Gastrocnemius medialis (tissue), 4 donors: Measurements from ENCODE around the gene QARS1. TPM values are rescaled to one million over a fixed set of nuclear protein-coding genes. Genes with fewer than 3 reads are reported as not detected.

Experiments
- ATAC-seq, 2 donors: fragments of 150-250 bp; one replicate each; pipeline ENCODE4 v1.9.1; 2016
- DNase-seq, 2 donors: peaks; one replicate each; pipeline ENCODE4 v3.0.0-alpha.2; 2019
- H3K27ac ChIP-seq, 4 donors: fragments of 200-600 bp; sonication (generic); 1 replicate in 1 of 4; 2 replicates in 3 of 4; pipeline ENCODE4 v1.5.1; 2016 to 2018; ENCODE audit warnings: mild to moderate bottlenecking in 2 of 4, moderate library complexity in 1 of 4
- H3K27me3 ChIP-seq, 3 donors: fragments of 200-600 bp; sonication (generic) in 2 of 3; 1 replicate in 1 of 3; 2 replicates in 2 of 3; pipeline versions ENCODE4 v1.5.1 to v1.6.0; 2016 to 2019; ENCODE audit warnings: mild to moderate bottlenecking in 1 of 3, moderate library complexity in 1 of 3
- H3K36me3 ChIP-seq, 2 donors: fragments of 200-600 bp; sonication (generic) in 1 of 2; one replicate each; pipeline ENCODE4 v1.5.1; 2017 to 2018
- H3K4me1 ChIP-seq, 2 donors: fragments of 200-600 bp; sonication (generic) in 1 of 2; one replicate each; pipeline ENCODE4 v1.5.1; 2016 to 2017; ENCODE audit warnings: mild to moderate bottlenecking in 2 of 2
- H3K4me3 ChIP-seq, 4 donors: fragments of 200-600 bp; sonication (generic) in 3 of 4; 1 replicate in 1 of 4; 2 replicates in 3 of 4; pipeline ENCODE4 v1.5.1; 2016 to 2019; ENCODE audit warnings: mild to moderate bottlenecking in 2 of 4
- H3K9me3 ChIP-seq, 3 donors: fragments of 200-600 bp; sonication (generic) in 2 of 3; 1 replicate in 1 of 3; 2 replicates in 2 of 3; pipeline ENCODE4 v1.5.1; 2016 to 2019
- POLR2A ChIP-seq, 2 donors: fragments of 450-650 bp; IDR thresholded peaks; one replicate each; pipeline ENCODE4 v1.6.1; 2017; ENCODE audit warnings: antibody characterized with exemption in 2 of 2, mild to moderate bottlenecking in 2 of 2, moderate library complexity in 2 of 2
- in situ Hi-C, 4 donors: fragments of 200-750 bp; cut with MboI; loops; one replicate each; pipeline versions ENCODE4 v1.15.0 to v1.8.0; 2017; ENCODE audit warnings: low sequenced_read_pairs in 4 of 4
- intact Hi-C: fragments of 100-400 bp; cut with DNase I; formaldehyde crosslinking; loops from one replicate; pipeline ENCODE4 v1.15.1; 2023; ENCODE audit warnings: low total_unique reads
- total RNA-seq, 4 donors: library from RNA; depleted of rRNA; stranded (reverse); fragments of >200 nt; gene quantifications; one replicate each; pipeline versions ENCODE4 v1.1.0 to v1.2.3, GENCODE V29; 2016
- TF ChIP-seq, protein P1 (sequence below), 5 experiments: fragments of 450-650 bp in 3 of 5; fragments of 200-600 bp in 2 of 5; sonication (generic) in 2 of 5; IDR thresholded peaks in 4 of 5; conservative IDR thresholded peaks in 1 of 5; 1 replicate in 4 of 5; 2 replicates in 1 of 5; pipeline ENCODE4 v1.5.1; 2016 to 2019; ENCODE audit warnings: antibody characterized with exemption in 5 of 5, mild to moderate bottlenecking in 3 of 5, moderate library complexity in 3 of 5

Gene QARS1
- total RNA-seq, 4 donors from 2014 or later = 157 to 259 (median 173) TPM

DNA sequence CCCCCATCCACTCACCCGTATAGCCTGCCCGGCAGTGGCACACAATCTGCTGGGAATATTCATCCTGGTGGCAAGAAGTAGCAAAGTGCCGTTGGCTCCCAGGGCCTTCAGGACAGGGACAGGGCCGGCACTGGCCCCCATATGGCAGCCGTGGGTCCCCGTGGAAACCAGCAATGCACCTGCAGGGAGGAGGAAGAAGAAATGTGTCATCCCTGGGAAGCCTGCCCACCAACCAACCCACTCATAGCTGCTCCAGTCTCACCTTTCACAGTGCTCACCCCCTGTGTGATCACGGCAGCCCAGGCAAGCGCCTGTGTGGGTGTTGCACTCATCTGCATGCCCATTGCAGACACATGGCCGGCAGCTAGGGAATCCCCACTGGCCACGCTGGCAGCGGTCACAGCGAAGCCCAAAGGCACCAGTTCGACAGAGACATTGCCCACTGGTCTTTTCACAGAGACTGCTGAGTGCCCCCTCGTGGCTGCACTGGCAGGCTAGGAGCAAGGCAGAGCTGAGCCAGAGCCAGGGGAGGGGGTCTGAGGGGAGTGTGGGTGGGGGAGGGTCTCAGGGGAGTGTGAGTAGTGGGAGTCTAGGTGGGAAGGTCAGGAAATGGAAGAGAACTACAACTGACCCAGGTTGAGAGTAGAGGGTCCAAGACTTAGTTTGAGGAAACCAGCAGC is 20.6 kb upstream of the QARS1 start:
- DNase-seq (no peak), ATAC-seq (no peak)
- H3K4me3 ChIP-seq = no peak overlapping the region
- peaks cover 0 to 81% of the 10 kb centered on the region in 2 donors for H3K36me3 ChIP-seq
- intact Hi-C loops = no loop called here
- H3K27me3 ChIP-seq = no peaks in the 10 kb centered on the region
- peaks cover 0 to 4% of the 10 kb centered on the region in 2 donors for H3K4me1 ChIP-seq
- no peak for TF ChIP-seq POLR2A (IDR thresholded peaks at IDR 0.05)
- TF ChIP-seq, protein P1, sequence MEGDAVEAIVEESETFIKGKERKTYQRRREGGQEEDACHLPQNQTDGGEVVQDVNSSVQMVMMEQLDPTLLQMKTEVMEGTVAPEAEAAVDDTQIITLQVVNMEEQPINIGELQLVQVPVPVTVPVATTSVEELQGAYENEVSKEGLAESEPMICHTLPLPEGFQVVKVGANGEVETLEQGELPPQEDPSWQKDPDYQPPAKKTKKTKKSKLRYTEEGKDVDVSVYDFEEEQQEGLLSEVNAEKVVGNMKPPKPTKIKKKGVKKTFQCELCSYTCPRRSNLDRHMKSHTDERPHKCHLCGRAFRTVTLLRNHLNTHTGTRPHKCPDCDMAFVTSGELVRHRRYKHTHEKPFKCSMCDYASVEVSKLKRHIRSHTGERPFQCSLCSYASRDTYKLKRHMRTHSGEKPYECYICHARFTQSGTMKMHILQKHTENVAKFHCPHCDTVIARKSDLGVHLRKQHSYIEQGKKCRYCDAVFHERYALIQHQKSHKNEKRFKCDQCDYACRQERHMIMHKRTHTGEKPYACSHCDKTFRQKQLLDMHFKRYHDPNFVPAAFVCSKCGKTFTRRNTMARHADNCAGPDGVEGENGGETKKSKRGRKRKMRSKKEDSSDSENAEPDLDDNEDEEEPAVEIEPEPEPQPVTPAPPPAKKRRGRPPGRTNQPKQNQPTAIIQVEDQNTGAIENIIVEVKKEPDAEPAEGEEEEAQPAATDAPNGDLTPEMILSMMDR (IDR thresholded peaks at IDR 0.05 in 4 of 5, conservative IDR thresholded peaks at IDR 0.05 in 1 of 5) = no peak
- H3K9me3 ChIP-seq = no peaks in the 10 kb centered on the region
- H3K27ac ChIP-seq = no peak overlapping the region
- in situ Hi-C loops = no loop called here

DNA sequence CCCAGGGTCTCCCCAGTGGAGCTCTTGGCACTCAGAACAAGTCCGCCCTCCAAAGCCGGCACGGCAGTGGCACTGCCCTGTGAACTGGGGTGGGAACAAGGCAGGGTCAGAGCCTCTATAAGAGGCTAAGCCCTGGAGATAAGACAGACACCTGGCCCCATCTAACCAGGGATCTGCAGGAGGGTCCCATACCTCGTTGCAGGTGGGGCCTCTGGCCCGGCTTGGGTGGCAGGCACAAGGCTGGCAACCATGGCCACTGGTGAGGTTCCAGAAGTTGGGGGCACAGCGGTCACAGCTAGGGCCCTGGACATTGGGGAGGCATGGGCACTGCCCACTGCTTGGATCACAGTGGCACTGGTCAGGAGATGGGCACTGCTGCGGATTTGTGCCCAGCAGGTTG is 19.6 kb upstream of the QARS1 start:
- Histone ChIP-seq H3K27me3 (no peaks in the 10 kb centered on the region), H3K9me3 (no peaks in the 10 kb centered on the region), H3K4me1 (peaks cover 9 to 10% of the 10 kb centered on the region in 2 donors), H3K27ac (no peak overlapping the region), H3K36me3 (peaks cover 0 to 73% of the 10 kb centered on the region in 2 donors), H3K4me3 (no peak overlapping the region)
- no peak for DNase-seq
- no peak for ATAC-seq
- intact Hi-C loops (no loop called here), in situ Hi-C loops (no loop called here)
- no peak for TF ChIP-seq POLR2A (IDR thresholded peaks at IDR 0.05)
- TF ChIP-seq, protein P1 (IDR thresholded peaks at IDR 0.05 in 4 of 5, conservative IDR thresholded peaks at IDR 0.05 in 1 of 5) = no peak

DNA sequence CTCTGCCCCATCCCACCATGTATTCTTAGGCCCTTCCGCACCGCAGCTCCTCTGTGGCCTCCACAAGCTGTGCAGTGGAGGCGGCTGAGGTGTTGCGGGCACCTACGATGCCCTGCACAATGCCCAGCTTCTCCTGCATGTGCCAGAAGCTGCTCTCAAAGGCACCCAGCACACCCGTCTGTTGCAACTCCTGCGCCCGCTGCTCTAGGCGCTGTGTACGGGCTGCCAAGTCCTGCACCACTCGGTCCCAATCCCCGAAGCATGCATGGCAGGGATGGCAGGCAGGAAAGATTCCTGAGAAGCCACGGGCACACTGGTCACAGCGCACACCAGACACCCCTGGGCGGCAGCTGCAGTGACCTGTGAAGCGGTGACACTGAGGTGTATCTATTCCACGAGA is 19.1 kb upstream of the QARS1 start:
- DNase-seq (no peak), ATAC-seq (no peak)
- Histone ChIP-seq H3K27me3 (no peaks in the 10 kb centered on the region), H3K4me3 (no peak overlapping the region), H3K36me3 (peaks cover 0 to 71% of the 10 kb centered on the region in 2 donors), H3K27ac (no peak overlapping the region), H3K9me3 (no peaks in the 10 kb centered on the region), H3K4me1 (peaks cover 14 to 15% of the 10 kb centered on the region in 2 donors)
- intact Hi-C loops = no loop called here
- in situ Hi-C loops = no loop called here
- no peak for TF ChIP-seq POLR2A (IDR thresholded peaks at IDR 0.05)
- TF ChIP-seq, protein P1 (IDR thresholded peaks at IDR 0.05 in 4 of 5, conservative IDR thresholded peaks at IDR 0.05 in 1 of 5) = no peak

DNA sequence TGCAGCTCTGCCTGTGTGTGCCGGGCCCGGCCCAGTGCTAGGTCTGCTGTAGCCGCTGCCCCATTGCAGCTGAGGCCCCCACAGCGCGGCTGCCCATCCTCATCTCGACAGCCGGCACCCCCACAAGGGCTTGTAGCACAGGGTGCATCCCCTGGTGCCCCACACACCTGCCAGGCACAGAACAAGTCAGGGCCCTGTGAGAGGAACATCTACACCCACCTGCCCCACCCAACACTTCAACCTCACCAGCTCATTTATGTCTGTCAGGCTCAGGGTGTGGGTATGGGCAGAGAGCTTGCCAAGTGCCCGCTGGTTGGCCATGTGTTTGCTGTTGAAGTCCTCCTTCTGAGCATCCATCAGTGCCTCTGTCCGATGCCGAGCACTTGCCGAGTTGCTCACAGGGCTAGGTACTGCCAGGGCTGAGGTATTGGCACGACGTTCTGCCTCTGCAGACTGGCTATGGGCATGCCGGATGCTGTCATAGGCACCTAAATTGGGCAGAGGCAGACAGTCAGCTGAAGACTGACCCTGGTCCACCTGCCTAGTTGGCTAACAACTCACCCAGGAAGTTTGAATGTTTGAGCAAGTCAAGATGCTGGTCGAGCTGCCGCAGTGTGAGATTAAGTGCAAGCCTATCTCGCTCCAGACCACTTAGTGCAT is 18.5 kb upstream of the QARS1 start:
- in situ Hi-C loops = no loop called here
- Histone ChIP-seq H3K36me3 (peaks cover 0 to 71% of the 10 kb centered on the region in 2 donors), H3K27ac (no peak overlapping the region), H3K4me1 (peaks cover 16 to 17% of the 10 kb centered on the region in 2 donors), H3K9me3 (no peaks in the 10 kb centered on the region), H3K27me3 (no peaks in the 10 kb centered on the region), H3K4me3 (no peak overlapping the region)
- no peak for ATAC-seq
- no peak for TF ChIP-seq POLR2A (IDR thresholded peaks at IDR 0.05)
- TF ChIP-seq, protein P1 (IDR thresholded peaks at IDR 0.05 in 4 of 5, conservative IDR thresholded peaks at IDR 0.05 in 1 of 5) = no peak
- intact Hi-C loops = no loop called here
- DNase-seq = no peak
